Type B pancreatic cell (in vitro differentiated cells): ENCODE data around the gene FAM181A. TPM values are rescaled to one million over a fixed set of nuclear protein-coding genes. Genes with fewer than 3 reads are reported as not detected.

Source experiments
- DNase-seq: peaks from one replicate; pipeline ENCODE4 v3.0.0; 2021; ENCODE audit warnings: mixed read lengths; ENCODE audit not compliant: unreplicated experiment; ENCODE audit errors: extremely low spot score
- H3K27ac Mint-ChIP-seq: 2 replicates; pipeline ENCODE4 v1.8.0; 2021; ENCODE audit warnings: mild to moderate bottlenecking, mixed read lengths
- H3K27me3 Mint-ChIP-seq: 2 replicates; pipeline ENCODE4 v1.8.0; 2021; ENCODE audit warnings: mixed read lengths
- H3K36me3 Mint-ChIP-seq: 2 replicates; pipeline ENCODE4 v1.8.0; 2021; ENCODE audit warnings: mixed read lengths
- H3K4me1 Mint-ChIP-seq: one replicate; pipeline ENCODE4 v1.8.0; 2021; ENCODE audit warnings: mixed read lengths; ENCODE audit not compliant: unreplicated experiment
- H3K4me3 Mint-ChIP-seq: 2 replicates; pipeline ENCODE4 v1.8.0; 2021; ENCODE audit warnings: mild to moderate bottlenecking, mixed read lengths
- H3K9me3 Mint-ChIP-seq: 2 replicates; pipeline ENCODE4 v1.8.0; 2021; ENCODE audit warnings: mixed read lengths
- total RNA-seq: library from RNA; stranded (reverse); gene quantifications from 2 replicates; pipeline ENCODE4 v1.2.1, GENCODE V29; 2021; ENCODE audit warnings: low replicate concordance
- TF ChIP-seq, protein P1 (sequence below): fragments of 200-600 bp; sonication (generic); conservative IDR thresholded peaks from 2 replicates; pipeline ENCODE4 v1.5.0; 2021; ENCODE audit warnings: antibody characterized with exemption, mild to moderate bottlenecking

The FAM181A gene
- total RNA-seq, 1 donor from 2014 or later = 1.2 TPM

GRCh38 chr14:93956514-93957332, 29.6 kb downstream of the FAM181A start:
- Mint-ChIP-seq H3K4me1 (peaks cover 19% of the 10 kb centered on the region), H3K36me3 (no peaks in the 10 kb centered on the region), H3K4me3 (no peak overlapping the region), H3K27me3 (no peaks in the 10 kb centered on the region), H3K27ac (no peak overlapping the region), H3K9me3 (no peaks in the 10 kb centered on the region)
- no peak for DNase-seq
- TF ChIP-seq, protein P1, sequence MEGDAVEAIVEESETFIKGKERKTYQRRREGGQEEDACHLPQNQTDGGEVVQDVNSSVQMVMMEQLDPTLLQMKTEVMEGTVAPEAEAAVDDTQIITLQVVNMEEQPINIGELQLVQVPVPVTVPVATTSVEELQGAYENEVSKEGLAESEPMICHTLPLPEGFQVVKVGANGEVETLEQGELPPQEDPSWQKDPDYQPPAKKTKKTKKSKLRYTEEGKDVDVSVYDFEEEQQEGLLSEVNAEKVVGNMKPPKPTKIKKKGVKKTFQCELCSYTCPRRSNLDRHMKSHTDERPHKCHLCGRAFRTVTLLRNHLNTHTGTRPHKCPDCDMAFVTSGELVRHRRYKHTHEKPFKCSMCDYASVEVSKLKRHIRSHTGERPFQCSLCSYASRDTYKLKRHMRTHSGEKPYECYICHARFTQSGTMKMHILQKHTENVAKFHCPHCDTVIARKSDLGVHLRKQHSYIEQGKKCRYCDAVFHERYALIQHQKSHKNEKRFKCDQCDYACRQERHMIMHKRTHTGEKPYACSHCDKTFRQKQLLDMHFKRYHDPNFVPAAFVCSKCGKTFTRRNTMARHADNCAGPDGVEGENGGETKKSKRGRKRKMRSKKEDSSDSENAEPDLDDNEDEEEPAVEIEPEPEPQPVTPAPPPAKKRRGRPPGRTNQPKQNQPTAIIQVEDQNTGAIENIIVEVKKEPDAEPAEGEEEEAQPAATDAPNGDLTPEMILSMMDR = no peak

GRCh38 chr14:93957333-93957710, 30.2 kb downstream of the FAM181A start:
- TF ChIP-seq, protein P1 = no peak

DNA sequence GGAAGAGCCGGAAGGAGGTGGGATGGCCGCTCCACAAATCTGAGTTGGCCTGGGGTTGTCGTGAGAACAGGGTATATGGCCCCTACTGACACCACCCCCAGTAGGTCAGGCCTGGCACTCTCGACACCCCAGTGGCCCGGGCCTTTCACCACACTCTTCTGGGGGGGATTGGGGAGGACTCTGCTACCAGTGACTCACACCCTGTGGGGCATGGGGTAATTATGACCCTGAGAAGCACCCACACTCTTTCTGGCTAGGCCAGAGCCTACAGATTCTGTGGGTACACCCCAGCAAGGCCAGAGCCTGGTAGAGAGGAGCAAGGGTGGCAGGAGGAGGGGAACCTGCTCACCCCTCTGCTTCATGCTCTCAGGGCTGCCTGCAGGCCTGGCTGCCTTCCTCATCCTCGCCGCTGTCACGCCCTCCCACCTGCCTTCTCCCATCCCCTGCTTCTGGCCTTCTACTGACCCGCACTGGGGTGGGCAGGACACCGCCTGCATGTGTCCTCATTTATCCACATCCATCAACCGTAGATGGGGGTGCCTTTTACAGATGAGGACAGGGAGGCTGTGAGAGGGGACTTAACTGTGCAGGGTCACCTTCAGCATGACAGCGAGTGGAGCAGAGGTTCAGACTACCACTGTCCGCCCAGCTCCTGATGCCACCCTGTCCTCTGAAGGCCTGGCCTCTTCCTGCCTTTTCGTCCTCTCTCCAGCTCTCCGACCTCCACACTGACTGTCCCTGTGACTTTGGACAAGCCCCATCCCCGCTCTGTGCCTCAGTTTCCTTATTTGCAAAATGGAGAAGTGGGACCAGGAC, 30.8 kb downstream of the FAM181A start:
- TF ChIP-seq, protein P1 = no peak
- Mint-ChIP-seq H3K27ac (peak overlapping the region; percentile 48), H3K4me1 (peaks cover 20% of the 10 kb centered on the region), H3K9me3 (no peaks in the 10 kb centered on the region), H3K4me3 (no peak overlapping the region), H3K36me3 (no peaks in the 10 kb centered on the region), H3K27me3 (no peaks in the 10 kb centered on the region)
- DNase-seq = no peak

More at GRCh38 chr14:93957333-93957710, 30.2 kb downstream of the FAM181A start:
- H3K36me3 Mint-ChIP-seq = no peaks in the 10 kb centered on the region
- no peak overlapping the region for H3K4me3 Mint-ChIP-seq
- H3K27me3 Mint-ChIP-seq = no peaks in the 10 kb centered on the region
- no peak for DNase-seq
- H3K27ac Mint-ChIP-seq = peak overlapping the region; percentile 48
- no peaks in the 10 kb centered on the region for H3K9me3 Mint-ChIP-seq
- peaks cover 20% of the 10 kb centered on the region for H3K4me1 Mint-ChIP-seq

DNA sequence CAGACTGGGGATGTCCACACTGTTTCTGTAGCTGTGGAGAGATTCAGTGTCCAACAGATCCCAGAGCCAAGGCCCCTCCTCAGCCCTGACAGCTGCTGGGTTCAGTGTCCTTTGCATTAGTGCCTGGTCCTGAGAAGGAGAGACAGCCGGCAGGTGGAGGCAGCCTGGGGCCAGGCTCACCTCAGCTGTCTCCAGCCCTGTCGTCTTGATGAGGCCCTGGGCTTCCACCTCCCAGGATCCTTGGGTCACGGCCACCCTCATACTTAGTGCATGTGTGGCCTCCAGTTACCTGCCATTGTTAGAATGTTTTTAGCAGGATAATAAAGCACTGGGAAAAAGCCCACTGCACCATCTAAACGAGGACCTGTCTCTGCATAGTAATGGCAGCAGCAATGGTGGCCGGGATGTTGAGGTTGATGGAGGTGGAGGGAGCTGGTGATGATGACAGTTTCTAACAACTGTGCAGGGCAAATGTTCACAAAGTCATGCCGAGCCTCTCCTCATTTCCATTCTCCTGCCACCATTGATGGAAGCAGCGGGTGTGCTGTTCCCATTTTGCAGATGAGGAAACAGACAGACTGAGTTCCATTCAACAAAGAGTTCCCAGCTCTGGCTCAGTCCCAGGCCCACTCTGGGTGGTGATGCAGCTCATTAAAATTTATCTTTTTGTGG, 31.6 kb downstream of the FAM181A start:
- TF ChIP-seq, protein P1 = no peak
- Mint-ChIP-seq H3K4me3 (no peak overlapping the region), H3K9me3 (no peaks in the 10 kb centered on the region), H3K27ac (peak overlapping the region; percentile 81), H3K36me3 (no peaks in the 10 kb centered on the region), H3K4me1 (peaks cover 20% of the 10 kb centered on the region), H3K27me3 (no peaks in the 10 kb centered on the region)
- DNase-seq = no peak

DNA sequence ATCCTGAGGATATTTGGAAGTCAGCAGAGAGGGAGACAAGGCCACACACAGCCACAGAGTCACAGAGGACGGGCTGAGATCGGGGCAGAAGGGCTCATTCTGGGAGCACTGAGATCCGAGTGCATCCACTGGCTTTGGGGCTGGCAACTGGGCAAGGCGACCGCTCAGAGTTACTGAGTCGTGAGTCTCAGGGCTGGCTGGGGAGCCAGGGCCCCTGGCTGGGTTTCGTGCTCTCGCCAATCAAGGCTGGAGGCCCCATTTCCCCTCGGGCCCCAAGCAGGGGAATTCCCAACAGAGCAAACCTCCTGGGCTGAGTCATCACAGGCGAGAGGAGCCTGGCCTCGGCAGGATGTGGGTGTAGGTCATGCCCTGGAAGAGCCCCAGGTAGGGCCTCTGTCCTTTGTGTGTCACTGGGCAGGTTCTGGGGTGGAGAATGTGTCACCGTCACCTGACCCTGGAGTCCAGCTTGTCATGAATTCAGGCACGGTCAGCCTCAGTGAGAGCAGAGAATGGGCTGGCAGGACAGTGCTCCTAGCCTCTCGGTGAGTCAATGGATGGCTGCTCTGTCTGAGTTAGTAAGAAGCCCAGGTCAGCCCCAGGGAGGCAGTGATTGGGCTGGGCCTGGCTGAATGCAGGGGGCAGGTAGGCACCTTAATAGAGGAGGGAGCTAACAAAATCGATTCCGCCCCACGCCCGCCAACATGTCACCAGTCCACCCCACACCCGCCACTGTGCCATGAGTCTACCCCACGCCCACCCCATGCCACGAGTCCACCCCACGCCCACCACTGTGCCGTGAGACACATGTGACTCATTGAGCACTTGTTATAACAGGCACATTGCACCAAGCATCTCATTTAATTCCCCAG, 32.3 kb downstream of the FAM181A start:
- no peak overlapping the region for H3K4me3 Mint-ChIP-seq
- TF ChIP-seq, protein P1 = no peak
- no peak for DNase-seq
- H3K36me3 Mint-ChIP-seq = no peaks in the 10 kb centered on the region
- no peaks in the 10 kb centered on the region for H3K27me3 Mint-ChIP-seq
- peaks cover 17% of the 10 kb centered on the region for H3K4me1 Mint-ChIP-seq
- peak overlapping the region; percentile 81 for H3K27ac Mint-ChIP-seq
- H3K9me3 Mint-ChIP-seq = no peaks in the 10 kb centered on the region
